Pancreas (tissue), 10 donors: ENCODE measurements around the gene CACNA2D3. TPM values are rescaled to one million over a fixed set of nuclear protein-coding genes. Genes with fewer than 3 reads are reported as not detected.

Experiments used
- ATAC-seq, 4 donors: fragments of 200-7000 bp; cut with Tn5 transposase; one replicate each; pipeline versions ENCODE4 v1.8.0 to v1.9.1; 2020; ENCODE audit warnings: mild to moderate bottlenecking in 4 of 4, moderate library complexity in 4 of 4
- DNase-seq, 6 donors: peaks; one replicate each; pipeline ENCODE4 v3.0.0-alpha.2; 2020
- FAIRE-seq: peaks from 2 replicates; lab custom pipeline; 2012; peaks lifted over from hg19 to GRCh38; lab: Jason Lieb, UNC
- H3K27ac ChIP-seq, 4 donors: fragments of 200-600 bp; sonication (generic); 1 replicate in 3 of 4; 2 replicates in 1 of 4; pipeline versions ENCODE4 v1.5.0 to v1.8.0; 2020
- H3K27me3 ChIP-seq, 4 donors: fragments of 200-600 bp; one replicate each; pipeline ENCODE4 v1.8.0; 2021
- H3K36me3 ChIP-seq, 3 donors: fragments of 200-600 bp; sonication (generic) in 1 of 3; one replicate each; pipeline versions ENCODE4 v1.5.0 to v1.8.0; 2020 to 2021
- H3K4me1 ChIP-seq, 3 donors: fragments of 200-600 bp; one replicate each; pipeline ENCODE4 v1.8.0; 2021
- H3K4me3 ChIP-seq, 4 donors: fragments of 200-600 bp; sonication (generic) in 2 of 4; one replicate each; pipeline versions ENCODE4 v1.5.0 to v1.8.0; 2020 to 2021
- H3K9me3 ChIP-seq, 4 donors: fragments of 200-600 bp; one replicate each; pipeline ENCODE4 v1.8.0; 2021
- WGBS, 2 donors: extraction: QIAGEN DNeasy Blood & Tissue Kit; methylation state at CpG; one replicate each; pipeline ENCODE4 v1.1.7; 2013; 5-methylcytosine and 5-hydroxymethylcytosine counted together
- intact Hi-C, 3 donors: fragments of 100-400 bp; cut with DNase I; formaldehyde crosslinking; loops; one replicate each; pipeline versions ENCODE4 v1.11.1 to v1.14.2; 2022
- polyA plus RNA-seq, 2 donors: library from polyadenylated mRNA; stranded (reverse); fragments of 200-250 nt; gene quantifications; one replicate each; pipeline ENCODE4 v1.2.3, GENCODE V29; 2013
- total RNA-seq, 6 donors: library from RNA; stranded (reverse); fragmentation: NEBNext Ultra II Directional in 4 of 6; extraction: Animal tissue kit (Norgen Biotek cat#: 25700) in 4 of 6; gene quantifications; one replicate each; pipeline versions ENCODE4 v1.2.1 to v1.2.4, GENCODE V29; 2021 to 2023
- TF ChIP-seq, protein P1 (sequence below), 4 donors: fragments of 200-600 bp; sonication (generic) in 3 of 4; IDR thresholded peaks; one replicate each; pipeline versions ENCODE4 v1.5.0 to v1.8.0; 2021; ENCODE audit warnings: antibody characterized with exemption in 4 of 4
- donor health status: healthy with polysubstance abuse.
- donor health status: DM: no; HTN: no; CAD: no; lungs with moderate emphysema.
- donor health status: DM: no; HTN: no; CAD: no.
- donor health status: control.
- donor health status: control.
- donor health status: Bipolar disorder and iron deficiency.
- donor health status: DM: yes; HTN: yes; CAD: no.
- donor health status: DM: no; HTN: no; CAD: no.
- donor health status: DM: no; HTN: no; CAD: no.
- donor health status: DM: yes; HTN: yes; CAD: no.

CACNA2D3 gene
- total and polyA plus RNA-seq, 8 donors: 0.19 to 0.75 (median 0.37) TPM; not detected in 2

DNA sequence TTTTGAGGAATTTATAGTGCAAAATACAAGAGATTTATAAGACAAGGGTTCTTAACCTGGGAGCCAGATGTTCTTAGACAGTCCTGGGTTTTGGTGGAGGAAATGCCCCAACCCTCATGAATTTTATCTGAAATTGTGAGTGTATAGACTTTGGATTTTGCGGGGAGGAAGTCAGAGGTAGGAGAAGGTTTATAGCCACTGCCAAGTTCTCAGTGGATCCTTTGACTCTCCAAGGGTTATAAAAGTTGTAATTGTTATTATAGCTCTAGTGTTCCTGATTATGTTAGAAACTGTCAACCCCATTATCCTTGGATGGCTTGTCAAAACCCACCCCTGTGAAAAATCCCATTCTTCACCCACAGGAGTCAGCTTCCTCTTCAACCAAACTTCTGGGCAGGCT, 621.9 kb downstream of the CACNA2D3 start:
- Histone ChIP-seq H3K4me1 (no peaks in the 10 kb centered on the region), H3K36me3 (no peaks in the 10 kb centered on the region), H3K27me3 (no peaks in the 10 kb centered on the region), H3K9me3 (no peaks in the 10 kb centered on the region), H3K4me3 (no peak overlapping the region), H3K27ac (no peak overlapping the region)
- no peak for ATAC-seq
- TF ChIP-seq, protein P1, sequence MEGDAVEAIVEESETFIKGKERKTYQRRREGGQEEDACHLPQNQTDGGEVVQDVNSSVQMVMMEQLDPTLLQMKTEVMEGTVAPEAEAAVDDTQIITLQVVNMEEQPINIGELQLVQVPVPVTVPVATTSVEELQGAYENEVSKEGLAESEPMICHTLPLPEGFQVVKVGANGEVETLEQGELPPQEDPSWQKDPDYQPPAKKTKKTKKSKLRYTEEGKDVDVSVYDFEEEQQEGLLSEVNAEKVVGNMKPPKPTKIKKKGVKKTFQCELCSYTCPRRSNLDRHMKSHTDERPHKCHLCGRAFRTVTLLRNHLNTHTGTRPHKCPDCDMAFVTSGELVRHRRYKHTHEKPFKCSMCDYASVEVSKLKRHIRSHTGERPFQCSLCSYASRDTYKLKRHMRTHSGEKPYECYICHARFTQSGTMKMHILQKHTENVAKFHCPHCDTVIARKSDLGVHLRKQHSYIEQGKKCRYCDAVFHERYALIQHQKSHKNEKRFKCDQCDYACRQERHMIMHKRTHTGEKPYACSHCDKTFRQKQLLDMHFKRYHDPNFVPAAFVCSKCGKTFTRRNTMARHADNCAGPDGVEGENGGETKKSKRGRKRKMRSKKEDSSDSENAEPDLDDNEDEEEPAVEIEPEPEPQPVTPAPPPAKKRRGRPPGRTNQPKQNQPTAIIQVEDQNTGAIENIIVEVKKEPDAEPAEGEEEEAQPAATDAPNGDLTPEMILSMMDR (IDR thresholded peaks at IDR 0.05): no peak
- FAIRE-seq: no peak
- no peak for DNase-seq
- WGBS, 2 donors: 93 to 100% methylated on average over 1 of the region's 1 CpG
- intact Hi-C loops: no loop called here

DNA sequence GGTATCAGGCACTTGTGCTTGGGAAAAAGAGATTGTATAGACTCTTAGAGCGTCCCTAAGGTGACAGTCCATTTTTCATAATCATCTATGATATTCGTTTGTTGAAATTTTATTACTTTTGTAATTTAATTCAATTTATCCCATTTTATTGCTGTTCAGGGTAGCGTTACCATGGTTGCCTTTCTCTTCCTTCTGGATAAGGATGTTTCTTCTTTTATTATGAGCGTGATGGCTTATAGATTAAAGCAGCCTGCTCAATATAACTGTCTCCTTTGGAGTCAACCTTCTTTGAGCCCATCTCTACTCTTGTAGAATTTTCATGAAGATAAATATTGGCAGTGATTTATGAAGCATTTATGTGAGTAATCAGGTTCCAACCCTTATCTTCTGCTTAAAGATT, 623.5 kb downstream of the CACNA2D3 start:
- Histone ChIP-seq H3K36me3 (no peaks in the 10 kb centered on the region), H3K27me3 (no peaks in the 10 kb centered on the region), H3K27ac (no peak overlapping the region), H3K4me3 (no peak overlapping the region), H3K9me3 (no peaks in the 10 kb centered on the region), H3K4me1 (no peaks in the 10 kb centered on the region)
- no peak for FAIRE-seq
- no peak for ATAC-seq
- intact Hi-C loops: no loop called here
- no peak for DNase-seq
- TF ChIP-seq, protein P1 (IDR thresholded peaks at IDR 0.05): no peak
- 60 to 71% methylated on average over 4 of the region's 4 CpGs for WGBS, 2 donors

GRCh38 chr3:54746722-54747121, 624.4 kb downstream of the CACNA2D3 start:
- Histone ChIP-seq H3K4me3 (no peak overlapping the region), H3K36me3 (no peaks in the 10 kb centered on the region), H3K4me1 (no peaks in the 10 kb centered on the region), H3K27ac (no peak overlapping the region), H3K9me3 (no peaks in the 10 kb centered on the region), H3K27me3 (no peaks in the 10 kb centered on the region)
- ATAC-seq (no peak), DNase-seq (no peak), FAIRE-seq (no peak)
- intact Hi-C loops: no loop called here
- TF ChIP-seq, protein P1 (IDR thresholded peaks at IDR 0.05): no peak
- WGBS, 2 donors: 65 to 78% methylated on average over 1 of the region's 1 CpG

DNA sequence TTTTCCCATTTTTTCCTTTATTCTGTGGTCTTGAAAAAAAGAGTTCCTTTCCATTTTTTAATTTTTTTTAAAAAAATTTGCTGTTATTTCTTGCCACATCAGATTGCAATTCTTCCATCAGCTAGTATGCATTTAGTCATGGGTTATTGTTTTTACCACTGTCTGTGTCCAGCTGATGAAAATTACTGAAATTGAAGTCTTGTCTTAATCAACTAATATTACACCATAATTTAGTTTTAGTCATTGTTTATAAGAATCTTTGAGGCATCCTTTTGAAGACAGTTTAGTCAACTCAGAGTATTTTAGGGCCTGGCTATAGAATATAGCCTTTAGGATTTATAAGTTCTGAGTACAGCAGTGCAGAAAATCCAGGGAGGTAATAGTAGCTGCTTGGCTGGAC, 633.4 kb downstream of the CACNA2D3 start:
- Histone ChIP-seq H3K27ac (no peak overlapping the region), H3K36me3 (no peaks in the 10 kb centered on the region), H3K9me3 (no peaks in the 10 kb centered on the region), H3K4me3 (no peak overlapping the region), H3K4me1 (no peaks in the 10 kb centered on the region), H3K27me3 (peaks cover 0 to 4% (median 0%) of the 10 kb centered on the region in 4 donors)
- no peak for ATAC-seq
- DNase-seq: no peak
- TF ChIP-seq, protein P1 (IDR thresholded peaks at IDR 0.05): no peak
- intact Hi-C loops: no loop called here
- no peak for FAIRE-seq

DNA sequence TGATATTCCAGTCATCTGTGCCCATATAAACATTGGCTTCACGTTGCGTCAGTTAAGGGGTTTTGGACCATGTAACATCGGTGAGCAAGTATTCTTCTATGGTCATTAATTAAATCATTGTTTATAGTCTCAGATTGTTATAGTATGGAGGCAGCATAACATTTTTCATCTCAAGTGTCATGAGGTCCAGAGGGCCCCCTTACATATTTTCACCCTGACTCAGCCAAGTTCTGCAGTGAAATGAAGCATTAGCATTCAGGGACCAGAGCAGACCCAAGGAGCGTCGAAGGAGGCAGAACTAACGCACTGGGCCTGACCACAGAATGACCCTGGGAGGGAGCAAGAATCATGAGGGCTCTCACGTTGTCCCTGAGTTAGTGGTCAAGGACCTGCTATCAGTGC, 634.0 kb downstream of the CACNA2D3 start:
- Histone ChIP-seq H3K9me3 (no peaks in the 10 kb centered on the region), H3K36me3 (no peaks in the 10 kb centered on the region), H3K27ac (no peak overlapping the region), H3K4me1 (no peaks in the 10 kb centered on the region), H3K27me3 (peaks cover 0 to 4% (median 0%) of the 10 kb centered on the region in 4 donors), H3K4me3 (no peak overlapping the region)
- FAIRE-seq (no peak), ATAC-seq (no peak), DNase-seq (no peak)
- TF ChIP-seq, protein P1 (IDR thresholded peaks at IDR 0.05): no peak
- 77 to 79% methylated on average over 7 of the region's 7 CpGs for WGBS, 2 donors
- intact Hi-C loops: no loop called here
